ENCODE results near the gene SERINC2.
A peak's percentile ranks its signal among the peaks of the same experiment; 100 is the strongest.

The SERINC2 gene

GRCh38 chr1:31412732-31413404, at the start of gene SERINC2:
Gene SERINC2, plus strand, starts transcription at chr1:31413213. Its CDS starts 53 bp downstream, at chr1:31413266.
- DNase-seq = no peak

- DNase-seq = no peak
These were observed 48.3 kb upstream of the SERINC2 start for GRCh38 chr1:31364561-31365250.

- DNase-seq = no peak
These were observed 46.2 kb upstream of the SERINC2 start for GRCh38 chr1:31366796-31367195.

- no peak for DNase-seq
These were observed 44.4 kb upstream of the SERINC2 start for GRCh38 chr1:31368611-31369107.

- DNase-seq = no peak
These were observed 43.0 kb upstream of the SERINC2 start for GRCh38 chr1:31370021-31370420.

- no peak for DNase-seq
These were observed 42.4 kb upstream of the SERINC2 start for GRCh38 chr1:31370565-31370964.

GRCh38 chr1:31371121-31371959, 41.7 kb upstream of the SERINC2 start:
- DNase-seq = peak; percentile 5

- DNase-seq = no peak
These were observed 41.0 kb upstream of the SERINC2 start for GRCh38 chr1:31372051-31372450.

- no peak for DNase-seq
These were observed 40.3 kb upstream of the SERINC2 start for GRCh38 chr1:31372751-31373055.

- peak; percentile 8 for DNase-seq
These were observed 39.7 kb upstream of the SERINC2 start, which contains the start of gene FABP3 for GRCh38 chr1:31373056-31373896. Gene FABP3, minus strand, starts transcription at chr1:31373076. Its CDS starts 62 bp downstream, at chr1:31373014.

GRCh38 chr1:31373897-31374486, 39.0 kb upstream of the SERINC2 start:
- no peak for DNase-seq

- no peak for DNase-seq
These were observed 38.4 kb upstream of the SERINC2 start for GRCh38 chr1:31374511-31375196.

- DNase-seq = no peak
These were observed 36.5 kb upstream of the SERINC2 start for GRCh38 chr1:31376375-31377134.

- no peak for DNase-seq
These were observed 35.6 kb upstream of the SERINC2 start for GRCh38 chr1:31377364-31377863.

GRCh38 chr1:31378001-31378400, 35.0 kb upstream of the SERINC2 start:
- no peak for DNase-seq

GRCh38 chr1:31380181-31380580, 32.8 kb upstream of the SERINC2 start:
- no peak for DNase-seq

GRCh38 chr1:31381394-31382294, 31.4 kb upstream of the SERINC2 start:
- DNase-seq = no peak

GRCh38 chr1:31382379-31382989, 30.5 kb upstream of the SERINC2 start:
- no peak for DNase-seq

- DNase-seq = peak; percentile 30
These were observed 29.0 kb upstream of the SERINC2 start for GRCh38 chr1:31383967-31384366.

Measured in MV-4-11 (cell line).